Right lobe of liver (tissue), 4 donors: Measurements from ENCODE around the gene MED14.

Experiments used
- POLR2A ChIP-seq: fragments of 450-650 bp; IDR thresholded peaks from one replicate; pipeline ENCODE4 v1.6.1; 2017; ENCODE audit warnings: antibody characterized with exemption, mild to moderate bottlenecking
- TF ChIP-seq, protein P1 (sequence below), 4 donors: fragments of 200-600 bp in 3 of 4; fragments of 450-650 bp in 1 of 4; IDR thresholded peaks; one replicate each; pipeline versions ENCODE4 v1.5.1 to v1.8.0; 2016 to 2022; ENCODE audit warnings: antibody characterized with exemption in 4 of 4, mild to moderate bottlenecking in 2 of 4
- donor health status: DM: no; HTN: no; CAD: no.
- donor health status: DM: no; HTN: no; CAD: no.
- donor health status: DM: no; HTN: yes; CAD: no.

- TF ChIP-seq, protein P1, sequence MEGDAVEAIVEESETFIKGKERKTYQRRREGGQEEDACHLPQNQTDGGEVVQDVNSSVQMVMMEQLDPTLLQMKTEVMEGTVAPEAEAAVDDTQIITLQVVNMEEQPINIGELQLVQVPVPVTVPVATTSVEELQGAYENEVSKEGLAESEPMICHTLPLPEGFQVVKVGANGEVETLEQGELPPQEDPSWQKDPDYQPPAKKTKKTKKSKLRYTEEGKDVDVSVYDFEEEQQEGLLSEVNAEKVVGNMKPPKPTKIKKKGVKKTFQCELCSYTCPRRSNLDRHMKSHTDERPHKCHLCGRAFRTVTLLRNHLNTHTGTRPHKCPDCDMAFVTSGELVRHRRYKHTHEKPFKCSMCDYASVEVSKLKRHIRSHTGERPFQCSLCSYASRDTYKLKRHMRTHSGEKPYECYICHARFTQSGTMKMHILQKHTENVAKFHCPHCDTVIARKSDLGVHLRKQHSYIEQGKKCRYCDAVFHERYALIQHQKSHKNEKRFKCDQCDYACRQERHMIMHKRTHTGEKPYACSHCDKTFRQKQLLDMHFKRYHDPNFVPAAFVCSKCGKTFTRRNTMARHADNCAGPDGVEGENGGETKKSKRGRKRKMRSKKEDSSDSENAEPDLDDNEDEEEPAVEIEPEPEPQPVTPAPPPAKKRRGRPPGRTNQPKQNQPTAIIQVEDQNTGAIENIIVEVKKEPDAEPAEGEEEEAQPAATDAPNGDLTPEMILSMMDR (IDR thresholded peaks at IDR 0.05), result no peak
- TF ChIP-seq POLR2A, result no peak
Measured at GRCh38 chrX:40653535-40653934, 81.8 kb downstream of the MED14 start.
